Measurements from ENCODE around the gene LRRC72. TPM values are rescaled to one million over a fixed set of nuclear protein-coding genes. Genes with fewer than 3 reads are reported as not detected.

Gene LRRC72
- total RNA-seq, 1 experiment from 2014 or later: not detected

GRCh38 chr7:16585540-16585939 lies 58.9 kb downstream of the LRRC72 start:
- Mint-ChIP-seq H3K27ac (peak overlapping the region in 1 of 3 experiments; percentile 94; a peak in 1 of 7 replicates), H3K27me3 (ENCODE audit: low read depth) (peaks cover 3% of the 10 kb centered on the region; the same call in 1 of the 2 replicates), H3K36me3 (ENCODE audit: insufficient read depth in 1 of 3, low read depth in 3 of 3) (peaks cover 0 to 2% (median 0%) of the 10 kb centered on the region in 3 experiments; a peak in 2 of 7 replicates), H3K4me3 (no peak overlapping the region), H3K9me3 (no peaks in the 10 kb centered on the region), H3K4me1 (peaks cover 9 to 19% of the 10 kb centered on the region in 2 experiments)
- H2BK20ac ChIP-seq (ENCODE audit: low read depth, low read length, poor library complexity, severe bottlenecking): no peak overlapping the region
- no peak overlapping the region for H2BK120ac ChIP-seq (ENCODE audit: low read depth, low read length, poor library complexity, severe bottlenecking)
- no peaks in the 10 kb centered on the region for H3K79me1 ChIP-seq (ENCODE audit: insufficient read depth, low read depth, low read length, poor library complexity, severe bottlenecking)
- no peak overlapping the region for H3K18ac ChIP-seq (ENCODE audit: insufficient read length, low read depth, low read length)
- no peak overlapping the region for H4K5ac ChIP-seq (ENCODE audit: insufficient read length, low read depth, low read length)
- no peak overlapping the region for H3T11ph ChIP-seq (ENCODE audit: low read length)
- no peak overlapping the region for H2AFZ ChIP-seq (ENCODE audit: low read length)
- H3K79me2 ChIP-seq (ENCODE audit: insufficient read depth, low read length): no peaks in the 10 kb centered on the region
- H3K4me2 ChIP-seq (ENCODE audit: insufficient read depth, insufficient read length, low read length): no peak overlapping the region
- no peak overlapping the region for H2BK5ac ChIP-seq (ENCODE audit: insufficient read length, low read length)
- no peak overlapping the region for H2BK15ac ChIP-seq (ENCODE audit: low read depth, low read length)
- no peaks in the 10 kb centered on the region for H3K9me3 ChIP-seq (ENCODE audit: control insufficient read depth, low read depth, low read length)
- H4K8ac ChIP-seq (replicated peaks; ENCODE audit: insufficient read length, low read depth, low read length): no peak overlapping the region
- TF ChIP-seq, protein P1, sequence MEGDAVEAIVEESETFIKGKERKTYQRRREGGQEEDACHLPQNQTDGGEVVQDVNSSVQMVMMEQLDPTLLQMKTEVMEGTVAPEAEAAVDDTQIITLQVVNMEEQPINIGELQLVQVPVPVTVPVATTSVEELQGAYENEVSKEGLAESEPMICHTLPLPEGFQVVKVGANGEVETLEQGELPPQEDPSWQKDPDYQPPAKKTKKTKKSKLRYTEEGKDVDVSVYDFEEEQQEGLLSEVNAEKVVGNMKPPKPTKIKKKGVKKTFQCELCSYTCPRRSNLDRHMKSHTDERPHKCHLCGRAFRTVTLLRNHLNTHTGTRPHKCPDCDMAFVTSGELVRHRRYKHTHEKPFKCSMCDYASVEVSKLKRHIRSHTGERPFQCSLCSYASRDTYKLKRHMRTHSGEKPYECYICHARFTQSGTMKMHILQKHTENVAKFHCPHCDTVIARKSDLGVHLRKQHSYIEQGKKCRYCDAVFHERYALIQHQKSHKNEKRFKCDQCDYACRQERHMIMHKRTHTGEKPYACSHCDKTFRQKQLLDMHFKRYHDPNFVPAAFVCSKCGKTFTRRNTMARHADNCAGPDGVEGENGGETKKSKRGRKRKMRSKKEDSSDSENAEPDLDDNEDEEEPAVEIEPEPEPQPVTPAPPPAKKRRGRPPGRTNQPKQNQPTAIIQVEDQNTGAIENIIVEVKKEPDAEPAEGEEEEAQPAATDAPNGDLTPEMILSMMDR (conservative IDR thresholded peaks at IDR 0.05): no peak
- H4K20me1 ChIP-seq (ENCODE audit: control insufficient read depth, insufficient read depth, insufficient read length): no peaks in the 10 kb centered on the region
- H3K4me1 ChIP-seq (ENCODE audit: insufficient read depth, low read length): peaks cover 2% of the 10 kb centered on the region; the same call in 1 of the 2 replicates
- no peak overlapping the region for H2BK12ac ChIP-seq (ENCODE audit: insufficient read length, low read depth, low read length)
- no peak overlapping the region for H2AK5ac ChIP-seq (ENCODE audit: insufficient read length, low read length)
- no peak overlapping the region for H3K23ac ChIP-seq (ENCODE audit: insufficient read length, low read depth, low read length)
- no peak overlapping the region for H3K27ac ChIP-seq (ENCODE audit: insufficient read length, low read depth, low read length)
- DNase-seq: no peak
- no CpG with 5 or more reads among the region's 17 CpGs for WGBS (ENCODE audit: extremely low coverage, insufficient read length, low lambda C conversion rate)
- no peaks in the 10 kb centered on the region for H3K23me2 ChIP-seq (ENCODE audit: insufficient read length, low read depth, low read length, poor library complexity, severe bottlenecking)
- no peaks in the 10 kb centered on the region for H3K27me3 ChIP-seq (ENCODE audit: insufficient read depth, low read length)
- H3K14ac ChIP-seq (ENCODE audit: insufficient read depth, low read length): no peak overlapping the region; the same call in 1 of the 2 replicates
- no peak overlapping the region for H3K4ac ChIP-seq (ENCODE audit: low read depth, low read length)
- no peak overlapping the region for H3K9ac ChIP-seq (ENCODE audit: extremely low read depth, insufficient read length, low read length)
- H4K91ac ChIP-seq (ENCODE audit: insufficient read length, low read depth, low read length): no peak overlapping the region
- H3K56ac ChIP-seq (ENCODE audit: insufficient read length, low read depth, low read length): no peak overlapping the region
